GM11168 (cell line): ENCODE results near the gene INPP5A.
"Not testable (repeated sequence)": the region's sequence is repeated elsewhere in the genome, so short reads cannot be mapped to it uniquely, and the experiment has no call there.

Source experiments
- in situ Hi-C: fragments of 300-500 bp; cut with MboI; formaldehyde crosslinking; loops from one replicate; pipeline ENCODE4 v1.12.0; 2022; ENCODE audit warnings: low sequenced_read_pairs; ENCODE audit not compliant: unreplicated experiment

The INPP5A gene

GRCh38 chr10:132813560-132814468 is 276.2 kb downstream of the INPP5A start:
- in situ Hi-C loops, result no loop called here

- in situ Hi-C loops, result no loop called here
Observed at GRCh38 chr10:132814469-132814856, 276.9 kb downstream of the INPP5A start.

- in situ Hi-C loops, result no loop called here
Observed at GRCh38 chr10:132815168-132815857, 277.7 kb downstream of the INPP5A start.

- in situ Hi-C loops, result no loop called here
Observed at GRCh38 chr10:132816718-132817117, 279.1 kb downstream of the INPP5A start.

- in situ Hi-C loops, result no loop called here
Observed at GRCh38 chr10:132817701-132818211, 280.2 kb downstream of the INPP5A start.

GRCh38 chr10:132820056-132820455 is 282.5 kb downstream of the INPP5A start:
- in situ Hi-C loops, result no loop called here

- in situ Hi-C loops, result not testable (repeated sequence)
Observed at GRCh38 chr10:132825783-132826523, 288.4 kb downstream of the INPP5A start.

GRCh38 chr10:132826524-132827422 is 289.2 kb downstream of the INPP5A start:
- in situ Hi-C loops, result no loop called here

- in situ Hi-C loops, result no loop called here
Observed at GRCh38 chr10:132827423-132827789, 289.8 kb downstream of the INPP5A start.

- in situ Hi-C loops, result no loop called here
Observed at GRCh38 chr10:132827861-132828539, 290.4 kb downstream of the INPP5A start.

GRCh38 chr10:132828681-132829080 is 291.1 kb downstream of the INPP5A start:
- in situ Hi-C loops, result no loop called here

- in situ Hi-C loops, result no loop called here
Observed at GRCh38 chr10:132829403-132829802, 291.8 kb downstream of the INPP5A start.

- in situ Hi-C loops, result no loop called here
Observed at GRCh38 chr10:132832186-132832969, 294.8 kb downstream of the INPP5A start.
